Stomach (tissue), 4 donors: ENCODE measurements around the gene RRP9.

Source experiments
- EP300 ChIP-seq: sonication (generic); formaldehyde crosslinking; IDR thresholded peaks from one replicate; pipeline ENCODE4 v1.6.1; 2017; ENCODE audit warnings: antibody characterized with exemption
- POLR2A ChIP-seq, 4 donors: fragments of 450-650 bp; IDR thresholded peaks; one replicate each; pipeline ENCODE4 v1.6.1; 2016; ENCODE audit warnings: antibody characterized with exemption in 4 of 4, control low read depth in 2 of 4, mild to moderate bottlenecking in 1 of 4, moderate library complexity in 1 of 4
- POLR2AphosphoS5 ChIP-seq, 3 donors: sonication (generic); formaldehyde crosslinking; IDR thresholded peaks; one replicate each; pipeline ENCODE4 v1.6.1; 2016; ENCODE audit warnings: antibody characterized with exemption in 3 of 3
- TF ChIP-seq, protein P1 (sequence below), 7 experiments: fragments of 450-650 bp in 4 of 7; fragments of 200-600 bp in 3 of 7; sonication (generic) in 3 of 7; IDR thresholded peaks; one replicate each; pipeline ENCODE4 v1.5.1; 2016 to 2019; ENCODE audit warnings: antibody characterized with exemption in 7 of 7, control low read depth in 2 of 7, mild to moderate bottlenecking in 1 of 7

DNA sequence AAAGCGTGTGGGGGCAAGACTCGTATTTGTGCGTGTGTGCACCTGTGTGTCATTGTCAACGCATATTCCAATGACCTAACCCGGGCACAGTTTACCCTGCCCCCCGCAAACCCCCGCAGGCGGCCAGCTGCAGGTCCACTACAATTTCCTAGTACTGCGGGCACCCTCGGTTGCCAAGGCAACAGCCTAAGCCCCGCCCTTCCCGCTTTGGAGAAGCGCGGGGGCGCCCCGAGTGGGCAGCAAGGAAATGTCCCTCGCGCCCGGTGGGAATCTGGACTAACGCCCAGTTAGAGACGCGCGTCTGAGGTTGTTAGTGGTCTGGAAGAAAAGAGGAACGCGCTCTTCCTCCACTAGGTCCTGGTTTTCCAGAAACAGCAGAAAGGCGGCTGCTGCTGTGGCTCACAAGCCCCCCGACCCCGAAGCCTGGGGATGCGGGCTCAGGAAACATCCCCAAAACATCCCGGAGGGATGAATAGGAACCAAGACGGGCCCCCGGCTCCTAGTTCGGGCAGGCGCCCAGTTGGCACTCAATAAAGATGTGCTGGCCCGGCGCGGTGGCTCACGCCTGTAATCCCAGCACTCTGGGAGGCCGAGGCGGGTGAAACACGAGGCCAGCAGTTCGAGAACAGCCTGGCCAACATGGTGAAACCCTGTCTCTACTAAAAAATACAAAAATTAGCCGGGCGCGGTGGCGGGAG is 34.3 kb upstream of the RRP9 start:
- TF ChIP-seq, protein P1, sequence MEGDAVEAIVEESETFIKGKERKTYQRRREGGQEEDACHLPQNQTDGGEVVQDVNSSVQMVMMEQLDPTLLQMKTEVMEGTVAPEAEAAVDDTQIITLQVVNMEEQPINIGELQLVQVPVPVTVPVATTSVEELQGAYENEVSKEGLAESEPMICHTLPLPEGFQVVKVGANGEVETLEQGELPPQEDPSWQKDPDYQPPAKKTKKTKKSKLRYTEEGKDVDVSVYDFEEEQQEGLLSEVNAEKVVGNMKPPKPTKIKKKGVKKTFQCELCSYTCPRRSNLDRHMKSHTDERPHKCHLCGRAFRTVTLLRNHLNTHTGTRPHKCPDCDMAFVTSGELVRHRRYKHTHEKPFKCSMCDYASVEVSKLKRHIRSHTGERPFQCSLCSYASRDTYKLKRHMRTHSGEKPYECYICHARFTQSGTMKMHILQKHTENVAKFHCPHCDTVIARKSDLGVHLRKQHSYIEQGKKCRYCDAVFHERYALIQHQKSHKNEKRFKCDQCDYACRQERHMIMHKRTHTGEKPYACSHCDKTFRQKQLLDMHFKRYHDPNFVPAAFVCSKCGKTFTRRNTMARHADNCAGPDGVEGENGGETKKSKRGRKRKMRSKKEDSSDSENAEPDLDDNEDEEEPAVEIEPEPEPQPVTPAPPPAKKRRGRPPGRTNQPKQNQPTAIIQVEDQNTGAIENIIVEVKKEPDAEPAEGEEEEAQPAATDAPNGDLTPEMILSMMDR (IDR thresholded peaks at IDR 0.05): peak in 1 of 7 experiments; percentile 18
- TF ChIP-seq EP300: no peak
- no peak for TF ChIP-seq POLR2A (IDR thresholded peaks at IDR 0.05)
- TF ChIP-seq POLR2AphosphoS5 (IDR thresholded peaks at IDR 0.05): no peak
